Calu3 (cell line): ENCODE measurements around the gene PLOD2. TPM values are rescaled to one million over a fixed set of nuclear protein-coding genes. Genes with fewer than 3 reads are reported as not detected.

Experiments
- BruUV-seq: library from RNA; stranded (reverse); fragments of 400-500 nt; replicated peaks from 2 replicates; lab custom pipeline; 2021; lab: Mats Ljungman, UMichigan
- CTCF ChIA-PET: fragments of 300-600 bp; sonication (Branson Sonifier 250); formaldehyde crosslinking; loops from one replicate; lab custom pipeline; 2022; ENCODE audit warnings: antibody characterized with exemption; lab: Charles Lee
- DNase-seq: peaks from one replicate; pipeline ENCODE4 v3.0.0; 2022
- H3K27ac Mint-ChIP-seq: one replicate; pipeline ENCODE4 v1.8.0; 2022; ENCODE audit warnings: mixed read lengths; ENCODE audit not compliant: unreplicated experiment
- H3K27me3 Mint-ChIP-seq: one replicate; pipeline ENCODE4 v1.8.0; 2022; ENCODE audit warnings: mixed read lengths; ENCODE audit not compliant: unreplicated experiment
- H3K36me3 Mint-ChIP-seq: one replicate; pipeline ENCODE4 v1.8.0; 2022; ENCODE audit warnings: mild to moderate bottlenecking, moderate library complexity, mixed read lengths; ENCODE audit not compliant: insufficient read depth, unreplicated experiment
- H3K4me1 Mint-ChIP-seq: one replicate; pipeline ENCODE4 v1.8.0; 2022; ENCODE audit warnings: mild to moderate bottlenecking, low read depth, mixed read lengths; ENCODE audit not compliant: unreplicated experiment
- H3K4me3 Mint-ChIP-seq: one replicate; pipeline ENCODE4 v1.8.0; 2022; ENCODE audit warnings: mild to moderate bottlenecking, low read depth, moderate library complexity, mixed read lengths; ENCODE audit not compliant: unreplicated experiment
- H3K9me3 Mint-ChIP-seq: one replicate; pipeline ENCODE4 v1.8.0; 2022; ENCODE audit warnings: low read depth, mixed read lengths; ENCODE audit not compliant: unreplicated experiment
- CTCF ChIP-seq: fragments of 200-600 bp; IDR thresholded peaks from one replicate; pipeline ENCODE4 v1.8.0; 2022; ENCODE audit warnings: antibody characterized with exemption; ENCODE audit not compliant: unreplicated experiment
- intact Hi-C: fragments of 100-400 bp; cut with micrococcal nuclease; formaldehyde crosslinking; loops from one replicate; pipeline ENCODE4 v1.10.0; 2022; ENCODE audit not compliant: unreplicated experiment
- total RNA-seq: library from RNA; stranded (reverse); gene quantifications from 2 replicates; pipeline ENCODE4 v1.2.3, GENCODE V29; 2022

The PLOD2 gene
- total RNA-seq, 1 experiment from 2014 or later = 123 TPM

- intact Hi-C loops = no loop called here
- CTCF ChIA-PET = interaction anchor here (0.7 kb wide), 1 partner anchor 227 kb away, joined by 5 read pairs; no protein-coding TSS in a partner anchor
These were observed 60.8 kb downstream of the PLOD2 start for GRCh38 chr3:146100180-146100579.

GRCh38 chr3:146099316-146099715 is 61.7 kb downstream of the PLOD2 start:
- peaks cover 19% of the 10 kb centered on the region for H3K4me1 Mint-ChIP-seq
- peaks cover 24% of the 10 kb centered on the region for H3K36me3 Mint-ChIP-seq
- CTCF ChIA-PET = interaction anchor here (0.7 kb wide), 2 partner anchors 9 to 10 kb away, joined by 3 to 4 read pairs; no protein-coding TSS in a partner anchor
- no peak for DNase-seq
- BruUV-seq = no TSS peak
- no peaks in the 10 kb centered on the region for H3K27me3 Mint-ChIP-seq
- intact Hi-C loops = no loop called here
- no peak overlapping the region for H3K4me3 Mint-ChIP-seq
- TF ChIP-seq CTCF = no peak
- no peak overlapping the region for H3K27ac Mint-ChIP-seq
- no peaks in the 10 kb centered on the region for H3K9me3 Mint-ChIP-seq

More at GRCh38 chr3:146100180-146100579, 60.8 kb downstream of the PLOD2 start:
- Mint-ChIP-seq H3K4me3 (no peak overlapping the region), H3K4me1 (peaks cover 11% of the 10 kb centered on the region), H3K36me3 (peaks cover 20% of the 10 kb centered on the region), H3K27me3 (no peaks in the 10 kb centered on the region), H3K27ac (no peak overlapping the region), H3K9me3 (no peaks in the 10 kb centered on the region)
- DNase-seq = no peak
- no peak for TF ChIP-seq CTCF
- BruUV-seq = no TSS peak

- intact Hi-C loops = no loop called here
- H3K27ac Mint-ChIP-seq = peak overlapping the region; percentile 35
- H3K36me3 Mint-ChIP-seq = peaks cover 6% of the 10 kb centered on the region
- CTCF ChIA-PET = no interaction called here
- no peak overlapping the region for H3K4me3 Mint-ChIP-seq
- peak; percentile 32 for DNase-seq
- H3K9me3 Mint-ChIP-seq = no peaks in the 10 kb centered on the region
- H3K4me1 Mint-ChIP-seq = peaks cover 46% of the 10 kb centered on the region
- no peak for TF ChIP-seq CTCF
- no peaks in the 10 kb centered on the region for H3K27me3 Mint-ChIP-seq
- no TSS peak for BruUV-seq
These were observed 67.1 kb downstream of the PLOD2 start for GRCh38 chr3:146093896-146094295.

GRCh38 chr3:146092230-146092629 is 68.8 kb downstream of the PLOD2 start:
- DNase-seq = no peak
- Mint-ChIP-seq H3K27me3 (no peaks in the 10 kb centered on the region), H3K27ac (peak overlapping the region; percentile 45), H3K4me1 (peaks cover 46% of the 10 kb centered on the region), H3K36me3 (peaks cover 6% of the 10 kb centered on the region), H3K4me3 (no peak overlapping the region), H3K9me3 (no peaks in the 10 kb centered on the region)
- intact Hi-C loops = no loop called here
- no TSS peak for BruUV-seq
- TF ChIP-seq CTCF = no peak
- CTCF ChIA-PET = interaction anchor here (1.0 to 2.6 kb wide), 3 partner anchors 74 to 235 kb away, joined by 3 to 10 read pairs (median 7); no protein-coding TSS in a partner anchor
